SU-DHL-6 (cell line): Measurements from ENCODE around the gene MAML3.

ENCODE experiments used
- H2AFZ ChIP-seq: fragments of 200-600 bp; sonication (generic); 2 replicates; pipeline ENCODE4 v1.6.1; 2014; ENCODE audit warnings: low read depth, mild to moderate bottlenecking, moderate library complexity, mixed read lengths, antibody characterized with exemption, low read length; ENCODE audit not compliant: severe bottlenecking
- H3F3A ChIP-seq: fragments of 200-600 bp; shearing (Covaris generic); 2 replicates; pipeline ENCODE4 v1.6.0; 2016; ENCODE audit warnings: antibody characterized with exemption, mild to moderate bottlenecking; ENCODE audit not compliant: insufficient read depth
- H3K27ac ChIP-seq: fragments of 200-600 bp; sonication (generic); 2 replicates; pipeline ENCODE4 v1.5.1; 2016; ENCODE audit warnings: low read depth, mild to moderate bottlenecking, low read length, moderate library complexity, mixed read lengths
- H3K27me3 ChIP-seq: fragments of 200-600 bp; sonication (generic), shearing (Covaris generic); 2 replicates; pipeline ENCODE4 v1.6.0; 2014; ENCODE audit warnings: mild to moderate bottlenecking, low read length
- H3K36me3 ChIP-seq: fragments of 200-600 bp; sonication (generic); 2 replicates; pipeline ENCODE4 v1.6.1; 2014; ENCODE audit warnings: mild to moderate bottlenecking, low read length, mixed read lengths
- H3K4me2 ChIP-seq: fragments of 300-600, 200-600 bp; shearing (Covaris generic), sonication (generic); 2 replicates; pipeline ENCODE4 v1.6.0; 2014; ENCODE audit warnings: low read length, low read depth, mild to moderate bottlenecking; ENCODE audit not compliant: poor library complexity, severe bottlenecking
- H3K4me3 ChIP-seq: fragments of 200-600 bp; sonication (generic); 2 replicates; pipeline ENCODE4 v1.5.1; 2014; ENCODE audit warnings: antibody characterized with exemption, low read length, mild to moderate bottlenecking, mixed read lengths; ENCODE audit not compliant: insufficient read depth, poor library complexity, severe bottlenecking
- H3K79me2 ChIP-seq: fragments of 200-600 bp; sonication (generic); 2 replicates; pipeline ENCODE4 v1.6.1; 2014; ENCODE audit warnings: mild to moderate bottlenecking, low read length, moderate library complexity; ENCODE audit not compliant: insufficient read depth
- H3K9ac ChIP-seq: fragments of 200-600 bp; sonication (generic); 2 replicates; pipeline ENCODE4 v1.7.0; 2014; ENCODE audit warnings: mild to moderate bottlenecking, low read length
- H3K9me2 ChIP-seq: fragments of 200-600 bp; sonication (generic); replicated peaks from 2 replicates; pipeline ENCODE4 v1.6.1; 2014; ENCODE audit warnings: low read length; ENCODE audit not compliant: insufficient read depth
- H3K9me3 ChIP-seq: fragments of 200-600 bp; sonication (generic); 2 replicates; pipeline ENCODE4 v1.6.1; 2014; ENCODE audit warnings: low read length, mixed read lengths; ENCODE audit not compliant: insufficient read depth
- H4K20me1 ChIP-seq: fragments of 200-600 bp; sonication (generic); 2 replicates; pipeline ENCODE4 v1.6.1; 2014; ENCODE audit warnings: low read depth, mild to moderate bottlenecking, antibody characterized with exemption, low read length, moderate library complexity, mixed read lengths
- CTCF ChIP-seq: fragments of 200-600 bp; sonication (generic); IDR thresholded peaks from one replicate; pipeline ENCODE4 v1.5.1; 2017; ENCODE audit warnings: antibody characterized with exemption, mild to moderate bottlenecking, low read length, moderate library complexity; ENCODE audit not compliant: insufficient read depth, poor library complexity, severe bottlenecking
- EZH2phosphoT487 ChIP-seq: fragments of 200-600 bp; sonication (generic), shearing (Covaris generic); conservative IDR thresholded peaks from 2 replicates; pipeline ENCODE4 v1.6.1; 2018; ENCODE audit warnings: mild to moderate bottlenecking, antibody characterized with exemption, low read length, moderate library complexity, mixed read lengths

MAML3 gene

DNA sequence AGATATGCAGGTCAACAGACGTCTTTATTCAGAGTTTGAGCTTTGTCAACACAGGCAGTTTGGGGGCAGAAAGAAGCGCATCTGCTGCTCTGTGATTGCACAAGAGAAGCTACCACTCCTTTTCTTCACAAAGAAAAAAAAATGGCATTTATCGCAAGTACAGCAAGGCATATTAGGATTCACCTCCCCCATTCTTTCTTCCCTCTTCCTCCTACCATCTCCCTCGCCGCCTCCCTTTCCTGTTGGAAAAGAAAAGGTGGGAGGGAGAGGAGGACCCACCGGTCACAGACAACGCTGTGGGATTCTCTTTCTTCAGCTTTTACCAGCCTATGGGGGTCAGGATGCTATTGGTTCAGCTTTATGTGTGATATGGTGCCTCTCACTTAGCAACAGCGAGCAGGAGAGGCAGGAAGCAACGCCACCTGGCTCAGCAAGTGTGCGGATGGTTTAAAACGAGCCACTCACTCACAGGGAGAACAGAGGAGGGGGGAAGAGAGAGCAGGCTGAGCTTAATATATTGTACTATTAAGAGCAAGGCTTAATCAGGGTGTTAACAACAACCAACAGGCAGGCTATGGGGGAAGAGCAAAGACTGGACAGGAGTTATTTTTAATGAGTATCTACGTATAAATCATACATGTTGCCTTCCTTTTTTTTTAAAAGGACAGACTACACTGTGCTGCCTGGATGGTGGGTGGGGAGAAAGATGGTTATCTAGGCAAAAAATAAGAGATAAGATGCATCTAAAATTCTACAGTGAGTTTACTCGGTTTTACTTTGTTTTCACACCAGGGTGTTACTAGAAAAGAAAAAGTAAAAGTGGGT is 104.7 kb downstream of the MAML3 start:
- H4K20me1 ChIP-seq = no peaks in the 10 kb centered on the region
- no peaks in the 10 kb centered on the region for H3F3A ChIP-seq
- H3K79me2 ChIP-seq = no peaks in the 10 kb centered on the region
- H3K9ac ChIP-seq = no peak overlapping the region
- H3K27ac ChIP-seq = no peak overlapping the region
- H3K9me3 ChIP-seq = no peaks in the 10 kb centered on the region
- no peaks in the 10 kb centered on the region for H3K27me3 ChIP-seq
- no peaks in the 10 kb centered on the region for H3K36me3 ChIP-seq
- H3K4me2 ChIP-seq = no peak overlapping the region
- no peaks in the 10 kb centered on the region for H3K9me2 ChIP-seq
- H3K4me3 ChIP-seq = no peak overlapping the region
- TF ChIP-seq CTCF = no peak
- TF ChIP-seq EZH2phosphoT487 = no peak
- no peak overlapping the region for H2AFZ ChIP-seq

DNA sequence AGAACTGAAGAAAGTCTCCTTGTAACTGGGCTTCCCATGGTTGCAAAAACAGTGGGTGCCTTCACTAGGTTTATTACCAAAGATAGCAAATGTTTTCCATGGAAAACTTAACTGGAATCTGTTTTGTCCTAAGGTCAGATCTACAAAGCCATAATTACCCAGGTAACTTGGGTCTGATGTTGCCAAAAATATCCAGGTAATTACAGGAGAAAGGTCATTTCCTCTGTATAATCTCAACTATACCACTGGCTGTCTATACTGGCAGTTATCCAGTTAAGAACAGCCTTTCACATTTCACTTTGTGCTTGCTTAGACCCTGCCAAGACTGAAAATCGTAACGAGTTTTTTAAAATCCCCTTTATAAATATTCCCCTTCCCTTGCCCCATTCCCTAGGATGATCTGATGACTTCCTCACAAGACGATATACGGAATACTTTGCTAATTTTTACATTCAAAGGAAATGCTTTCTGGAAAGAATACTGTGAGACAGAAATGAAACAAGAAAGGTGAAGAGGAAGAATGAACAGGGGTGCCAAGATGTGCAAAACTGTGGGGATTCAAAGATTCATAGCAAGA is 105.5 kb downstream of the MAML3 start:
- TF ChIP-seq CTCF (no peak), EZH2phosphoT487 (no peak)
- Histone ChIP-seq H3K4me2 (no peak overlapping the region), H3F3A (no peaks in the 10 kb centered on the region), H3K4me3 (no peak overlapping the region), H3K27me3 (no peaks in the 10 kb centered on the region), H3K9me2 (no peaks in the 10 kb centered on the region), H3K79me2 (no peaks in the 10 kb centered on the region), H3K27ac (no peak overlapping the region), H3K9ac (no peak overlapping the region), H4K20me1 (no peaks in the 10 kb centered on the region), H3K36me3 (no peaks in the 10 kb centered on the region), H2AFZ (no peak overlapping the region), H3K9me3 (no peaks in the 10 kb centered on the region)

DNA sequence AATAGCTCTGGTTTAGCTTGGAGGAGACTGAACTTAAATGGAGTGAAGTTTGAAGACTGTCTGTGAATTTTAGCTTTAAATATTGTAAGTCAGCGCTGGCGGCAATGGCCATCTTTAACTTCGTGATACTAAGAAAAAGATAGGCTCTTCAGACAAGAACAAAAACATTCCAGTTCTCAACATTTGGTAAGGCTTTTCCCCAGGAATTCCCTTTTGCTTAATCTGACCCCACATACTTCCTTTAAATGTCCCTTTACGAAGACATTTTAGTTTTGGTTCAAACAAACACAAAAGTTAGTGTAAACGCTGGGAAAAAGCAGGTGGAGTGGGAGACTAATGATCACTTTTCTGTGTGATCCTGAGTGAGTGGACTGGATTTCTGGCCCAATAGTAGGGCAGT is 106.2 kb downstream of the MAML3 start:
- no peak overlapping the region for H3K9ac ChIP-seq
- no peaks in the 10 kb centered on the region for H4K20me1 ChIP-seq
- TF ChIP-seq CTCF (no peak), EZH2phosphoT487 (no peak)
- H3K27ac ChIP-seq = no peak overlapping the region
- H3F3A ChIP-seq = no peaks in the 10 kb centered on the region
- H3K79me2 ChIP-seq = no peaks in the 10 kb centered on the region
- H3K9me3 ChIP-seq = no peaks in the 10 kb centered on the region
- no peaks in the 10 kb centered on the region for H3K9me2 ChIP-seq
- no peak overlapping the region for H3K4me3 ChIP-seq
- no peaks in the 10 kb centered on the region for H3K27me3 ChIP-seq
- H3K36me3 ChIP-seq = no peaks in the 10 kb centered on the region
- H2AFZ ChIP-seq = no peak overlapping the region
- no peak overlapping the region for H3K4me2 ChIP-seq
